Neural cell (in vitro differentiated cells): ENCODE measurements around the gene PLN. TPM values are rescaled to one million over a fixed set of nuclear protein-coding genes. Genes with fewer than 3 reads are reported as not detected.

ENCODE experiments used
- H2AFZ ChIP-seq: fragments of 200-600, 300-800 bp; sonication (generic), shearing (Covaris generic); 2 replicates; pipeline ENCODE4 v1.6.0; 2014; ENCODE audit warnings: low read depth, mild to moderate bottlenecking, antibody characterized with exemption, low read length, moderate library complexity
- H3F3A ChIP-seq: fragments of 200-600 bp; shearing (Covaris generic); 2 replicates; pipeline ENCODE4 v1.6.1; 2016; ENCODE audit warnings: mild to moderate bottlenecking, moderate library complexity, mixed read lengths, antibody characterized with exemption, low read length; ENCODE audit not compliant: insufficient read depth, poor library complexity, severe bottlenecking
- H3K27ac ChIP-seq: fragments of 200-600, 300-800 bp; sonication (generic), shearing (Covaris generic); 2 replicates; pipeline ENCODE4 v1.5.1; 2014; ENCODE audit warnings: mild to moderate bottlenecking, low read length, moderate library complexity
- H3K27me3 ChIP-seq: fragments of 300-800, 200-600 bp; sonication (generic), shearing (Covaris generic); 2 replicates; pipeline ENCODE4 v1.6.0; 2014; ENCODE audit warnings: mild to moderate bottlenecking, low read depth, low read length, moderate library complexity; ENCODE audit not compliant: insufficient read depth
- H3K36me3 ChIP-seq: fragments of 300-800, 200-600 bp; sonication (generic), shearing (Covaris generic); 2 replicates; pipeline ENCODE4 v1.5.1; 2014; ENCODE audit warnings: mild to moderate bottlenecking, antibody characterized with exemption, low read length, moderate library complexity; ENCODE audit not compliant: insufficient read depth
- H3K4me2 ChIP-seq: fragments of 300-800, 200-600 bp; sonication (generic), shearing (Covaris generic); 2 replicates; pipeline ENCODE4 v1.6.0; 2014; ENCODE audit warnings: mild to moderate bottlenecking, low read length
- H3K4me3 ChIP-seq: fragments of 300-800, 200-600 bp; sonication (generic), shearing (Covaris generic); 2 replicates; pipeline ENCODE4 v1.5.1; 2014; ENCODE audit warnings: mild to moderate bottlenecking, low read length, moderate library complexity
- H3K79me2 ChIP-seq: fragments of 200-600 bp; shearing (Covaris generic); replicated peaks from 2 replicates; pipeline ENCODE4 v1.6.0; 2014; ENCODE audit warnings: mild to moderate bottlenecking, low read length, moderate library complexity; ENCODE audit not compliant: insufficient read depth
- H3K9ac ChIP-seq: fragments of 300-800, 200-600 bp; sonication (generic), shearing (Covaris generic); 2 replicates; pipeline ENCODE4 v1.6.1; 2016; ENCODE audit warnings: mild to moderate bottlenecking, low read length, mixed read lengths
- H3K9me2 ChIP-seq: fragments of 200-600 bp; shearing (Covaris generic); 2 replicates; pipeline ENCODE4 v1.6.1; 2016; ENCODE audit warnings: mild to moderate bottlenecking, low read length, mixed read lengths; ENCODE audit not compliant: insufficient read depth
- H3K9me3 ChIP-seq: fragments of 200-600, 300-800 bp; sonication (generic), shearing (Covaris generic); 2 replicates; pipeline ENCODE4 v1.6.1; 2016; ENCODE audit warnings: mild to moderate bottlenecking, mixed run types, low read length, moderate library complexity, mixed read lengths
- H4K20me1 ChIP-seq: fragments of 200-600 bp; shearing (Covaris generic); 2 replicates; pipeline ENCODE4 v1.6.1; 2016; ENCODE audit warnings: mild to moderate bottlenecking, mixed run types; ENCODE audit not compliant: insufficient read depth
- CTCF ChIP-seq: fragments of 450-650 bp; IDR thresholded peaks from 2 replicates; pipeline ENCODE4 v1.5.1; 2014; ENCODE audit warnings: antibody characterized with exemption, mild to moderate bottlenecking, moderate library complexity; ENCODE audit not compliant: poor library complexity, severe bottlenecking
- EP300 ChIP-seq: fragments of 450-650 bp; conservative IDR thresholded peaks from 2 replicates; pipeline ENCODE4 v1.6.1; 2014; ENCODE audit warnings: antibody characterized with exemption, mild to moderate bottlenecking, moderate library complexity; ENCODE audit not compliant: poor library complexity, severe bottlenecking
- EZH2 ChIP-seq: fragments of 200-600, 300-800 bp; shearing (Covaris generic), sonication (generic); IDR thresholded peaks from 2 replicates; pipeline ENCODE4 v1.6.1; 2014; ENCODE audit warnings: antibody characterized with exemption, low read length, borderline replicate concordance, mild to moderate bottlenecking; ENCODE audit not compliant: insufficient read depth, poor library complexity, severe bottlenecking
- MXI1 ChIP-seq: fragments of 450-650 bp; conservative IDR thresholded peaks from 2 replicates; pipeline ENCODE4 v1.6.1; 2014; ENCODE audit warnings: antibody characterized with exemption, mild to moderate bottlenecking; ENCODE audit not compliant: poor library complexity, severe bottlenecking
- POLR2AphosphoS5 ChIP-seq: IDR thresholded peaks from 2 replicates; pipeline ENCODE4 v1.6.1; 2012
- RAD21 ChIP-seq: fragments of 450-650 bp; conservative IDR thresholded peaks from 2 replicates; pipeline ENCODE4 v1.6.1; 2014; ENCODE audit warnings: antibody characterized with exemption, mild to moderate bottlenecking, moderate library complexity
- REST ChIP-seq: IDR thresholded peaks from 2 replicates; pipeline ENCODE4 v1.6.1; 2012; ENCODE audit warnings: borderline replicate concordance
- SMC3 ChIP-seq: fragments of 450-650 bp; conservative IDR thresholded peaks from 2 replicates; pipeline ENCODE4 v1.6.1; 2014; ENCODE audit warnings: antibody characterized with exemption, mild to moderate bottlenecking, moderate library complexity; ENCODE audit not compliant: poor library complexity
- TAF1 ChIP-seq: IDR thresholded peaks from 2 replicates; pipeline ENCODE4 v1.6.1; 2012; ENCODE audit warnings: low read depth
- polyA plus RNA-seq: library from polyadenylated mRNA; depleted of rRNA; stranded (reverse); fragments of >200 nt; gene quantifications from 2 replicates; pipeline ENCODE4 v1.2.3, GENCODE V29; 2014

Gene PLN
- polyA plus RNA-seq, 1 donor from 2014 or later = not detected

DNA sequence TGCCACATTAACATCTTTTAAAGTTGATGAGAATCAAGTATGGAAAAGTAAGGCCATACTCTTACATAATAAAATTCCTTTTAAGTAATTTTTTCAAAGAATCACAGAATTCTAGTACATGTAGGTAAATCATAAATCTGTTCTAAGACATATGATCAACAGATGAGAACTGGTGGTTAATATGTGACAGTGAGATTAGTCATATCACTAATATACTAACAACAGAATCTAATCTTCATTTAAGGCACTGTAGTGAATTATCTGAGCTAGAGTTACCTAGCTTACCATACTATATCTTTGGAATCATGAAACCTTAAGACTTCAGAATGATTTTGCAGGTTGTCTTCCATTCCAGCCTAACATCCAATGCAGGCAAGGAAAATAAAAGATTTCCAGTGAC, 11.6 kb downstream of the PLN start:
- TF ChIP-seq POLR2AphosphoS5 (no peak), EP300 (no peak), CTCF (no peak), TAF1 (no peak), RAD21 (no peak), MXI1 (no peak), REST (no peak), SMC3 (no peak), EZH2 (no peak)
- no peak overlapping the region for H3K9ac ChIP-seq
- peaks cover 27% of the 10 kb centered on the region for H3K79me2 ChIP-seq

DNA sequence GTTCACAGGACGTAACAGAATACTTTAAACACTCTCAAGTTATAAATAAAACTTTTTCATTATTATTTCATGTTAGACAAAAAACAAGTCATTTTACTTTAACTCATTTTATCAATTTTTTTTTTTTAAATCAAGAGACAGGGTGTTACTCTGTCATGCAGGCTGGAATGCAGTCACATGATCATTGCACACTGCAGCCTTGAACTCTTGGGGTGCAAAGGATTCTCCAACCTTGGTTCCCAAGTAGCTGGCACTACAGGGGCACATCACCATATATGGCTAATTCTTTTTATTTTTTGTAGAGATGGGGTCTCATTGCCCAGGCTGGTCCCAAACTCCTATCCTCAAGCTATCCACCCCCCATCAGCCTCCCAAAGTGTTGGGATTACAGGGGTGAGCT, 14.2 kb downstream of the PLN start:
- no peak overlapping the region for H3K9ac ChIP-seq
- no peaks in the 10 kb centered on the region for H3K36me3 ChIP-seq
- no peaks in the 10 kb centered on the region for H3K27me3 ChIP-seq
- TF ChIP-seq REST = no peak
- no peak overlapping the region for H3K27ac ChIP-seq
- H4K20me1 ChIP-seq = no peaks in the 10 kb centered on the region
- no peak overlapping the region for H2AFZ ChIP-seq
- H3K79me2 ChIP-seq = peaks cover 32% of the 10 kb centered on the region
- no peak overlapping the region for H3K4me2 ChIP-seq
- no peaks in the 10 kb centered on the region for H3K9me3 ChIP-seq
- H3K9me2 ChIP-seq = no peaks in the 10 kb centered on the region
- H3K4me3 ChIP-seq = no peak overlapping the region
- H3F3A ChIP-seq = no peaks in the 10 kb centered on the region

More for the DNA sequence above, 11.6 kb downstream of the PLN start:
- Histone ChIP-seq H3K9me3 (no peaks in the 10 kb centered on the region), H3K27ac (no peak overlapping the region), H3K4me3 (no peak overlapping the region), H3K9me2 (no peaks in the 10 kb centered on the region), H3F3A (no peaks in the 10 kb centered on the region), H4K20me1 (no peaks in the 10 kb centered on the region), H3K36me3 (no peaks in the 10 kb centered on the region), H2AFZ (no peak overlapping the region), H3K4me2 (no peak overlapping the region), H3K27me3 (no peaks in the 10 kb centered on the region)
